ENCODE data around the gene FUOM.
"Not testable (repeated sequence)": the region's sequence is repeated elsewhere in the genome, so short reads cannot be mapped to it uniquely, and the experiment has no call there.

The FUOM gene

GRCh38 chr10:133388236-133388972, 30.6 kb upstream of the FUOM start:
- no peak for DNase-seq

- not testable (repeated sequence) for DNase-seq
These were observed 29.1 kb upstream of the FUOM start for GRCh38 chr10:133386951-133387350.

GRCh38 chr10:133385214-133385613, 27.4 kb upstream of the FUOM start:
- no peak for DNase-seq

- DNase-seq, result no peak
These were observed 26.3 kb upstream of the FUOM start for GRCh38 chr10:133384071-133384470.

- DNase-seq, result no peak
These were observed 25.7 kb upstream of the FUOM start for GRCh38 chr10:133383551-133383950.

- DNase-seq, result no peak
These were observed 23.2 kb upstream of the FUOM start for GRCh38 chr10:133381036-133381435.

GRCh38 chr10:133379801-133380666, 22.2 kb upstream of the FUOM start:
- no peak for DNase-seq

- DNase-seq, result peak; percentile 64
These were observed 21.5 kb upstream of the FUOM start, which contains the start of gene PAOX for GRCh38 chr10:133379152-133379800. PAOX (plus strand) TSS chr10:133379262; CDS start chr10:133379317, 55 bp downstream.

GRCh38 chr10:133378251-133379096, 20.7 kb upstream of the FUOM start:
- DNase-seq, result peak; percentile 39

- DNase-seq, result no peak
These were observed 20.0 kb upstream of the FUOM start for GRCh38 chr10:133377818-133378250.

GRCh38 chr10:133377025-133377817, 19.4 kb upstream of the FUOM start:
- no peak for DNase-seq

GRCh38 chr10:133376183-133376582, 18.4 kb upstream of the FUOM start:
- not testable (repeated sequence) for DNase-seq

- no peak for DNase-seq
These were observed 17.7 kb upstream of the FUOM start for GRCh38 chr10:133375357-133376115.

GRCh38 chr10:133373174-133374090, 15.6 kb upstream of the FUOM start, which contains the start of gene ECHS1:
ECHS1 (minus strand) TSS chr10:133373354; CDS start chr10:133373333, 21 bp downstream.
- peak; percentile 90 for DNase-seq

GRCh38 chr10:133372507-133372906, 14.7 kb upstream of the FUOM start:
- no peak for DNase-seq

- no peak for DNase-seq
These were observed 12.4 kb upstream of the FUOM start for GRCh38 chr10:133370030-133370786.

GRCh38 chr10:133368153-133368552, 10.3 kb upstream of the FUOM start:
- no peak for DNase-seq

- not testable (repeated sequence) for DNase-seq
These were observed 9.6 kb upstream of the FUOM start for GRCh38 chr10:133367461-133367860.
